HCT116 (cell line): ENCODE results near the gene MCC. TPM values are rescaled to one million over a fixed set of nuclear protein-coding genes. Genes with fewer than 3 reads are reported as not detected.
"Not testable (repeated sequence)": the region's sequence is repeated elsewhere in the genome, so short reads cannot be mapped to it uniquely, and the experiment has no call there.

Experiments used
- ATAC-seq: fragments of 200-7000 bp; cut with Tn5 transposase; 2 replicates; pipeline ENCODE4 v1.9.1; 2020; ENCODE audit warnings: mild to moderate bottlenecking, moderate library complexity
- BruUV-seq: library from RNA; stranded (reverse); fragments of 400-500 nt; replicated peaks from 2 replicates; lab custom pipeline; 2021; lab: Mats Ljungman, UMichigan
- CTCF ChIA-PET: fragments of 300-600 bp; sonication (Branson Sonifier 250); formaldehyde crosslinking; loops from one replicate; lab custom pipeline; 2021; ENCODE audit warnings: antibody characterized with exemption; lab: Charles Lee
- POLR2A ChIA-PET: fragments of 300-600, 350-600 bp; sonication (Branson Sonifier 250); formaldehyde crosslinking; loops from one replicate; lab custom pipeline; 2021; ENCODE audit warnings: antibody characterized with exemption; lab: Charles Lee
- RAD21 ChIA-PET, 2 experiments: fragments of 300-600 bp; sonication (Branson Sonifier 250); formaldehyde crosslinking; loops; one replicate each; lab custom pipeline; 2023; ENCODE audit warnings: low total read pairs in 2 of 2; ENCODE audit not compliant: uncharacterized antibody in 2 of 2, unreplicated experiment in 2 of 2, low non-redundant PET in 1 of 2; lab: Charles Lee
- DNase-seq: peaks from one replicate; pipeline ENCODE4 v3.0.0-alpha.2; 2010; ENCODE audit warnings: low read depth, low spot score
- H2AFZ ChIP-seq: fragments of 200-600 bp; shearing (Covaris generic), sonication (generic); 2 replicates; pipeline ENCODE4 v1.6.1; 2017; ENCODE audit warnings: low read depth, mixed run types, mixed read lengths, antibody characterized with exemption, low read length; ENCODE audit not compliant: poor library complexity, severe bottlenecking
- H3K27ac ChIP-seq: 2 replicates; pipeline ENCODE4 v1.5.1; 2012; ENCODE audit warnings: low read depth, low read length
- H3K27me3 ChIP-seq: fragments of 200-600 bp; sonication (generic); 2 replicates; pipeline ENCODE4 v1.6.1; 2016; ENCODE audit warnings: mixed run types, low read length, mixed read lengths; ENCODE audit not compliant: insufficient read depth
- H3K36me3 ChIP-seq, 2 experiments: fragments of 200-500 bp in 1 of 2; fragments of 200-600 bp in 1 of 2; sonication (Bioruptor generic) in 1 of 2; sonication (generic) in 1 of 2; 2 replicates each; pipeline versions ENCODE4 v1.5.1 to v1.6.1; 2014 to 2016; ENCODE audit warnings: low read length in 2 of 2, inconsistent platforms in 1 of 2, mixed read lengths in 1 of 2, mixed run types in 1 of 2; ENCODE audit not compliant: insufficient read depth in 2 of 2, control insufficient read depth in 1 of 2
- H3K4me1 ChIP-seq, 2 experiments: fragments of 200-600 bp in 1 of 2; sonication (generic) in 1 of 2; 2 replicates each; pipeline versions ENCODE4 v1.5.1 to v1.6.1; 2012 to 2017; ENCODE audit warnings: low read length in 2 of 2, inconsistent platforms in 1 of 2, mild to moderate bottlenecking in 1 of 2, mixed read lengths in 1 of 2, mixed run types in 1 of 2, moderate library complexity in 1 of 2; ENCODE audit not compliant: insufficient read depth in 2 of 2, control insufficient read depth in 1 of 2
- H3K4me2 ChIP-seq: fragments of 200-600 bp; sonication (generic); 2 replicates; pipeline ENCODE4 v1.6.1; 2017; ENCODE audit warnings: mixed run types, low read length, mixed read lengths
- H3K4me3 ChIP-seq, 2 experiments: fragments of 200-600 bp in 1 of 2; sonication (generic) in 1 of 2; replicated peaks in 1 of 2; 2 replicates each; pipeline ENCODE4 v1.5.1; 2011 to 2016; ENCODE audit warnings: low read length in 2 of 2, control low read depth in 1 of 2, low read depth in 1 of 2, mild to moderate bottlenecking in 1 of 2, mixed read lengths in 1 of 2, mixed run types in 1 of 2
- H3K79me2 ChIP-seq: fragments of 200-600 bp; sonication (generic); 2 replicates; pipeline ENCODE4 v1.6.1; 2017; ENCODE audit warnings: mild to moderate bottlenecking, mixed run types, low read length, moderate library complexity, mixed read lengths; ENCODE audit not compliant: insufficient read depth
- H3K9ac ChIP-seq: fragments of 200-600 bp; sonication (generic); 2 replicates; pipeline ENCODE4 v1.6.1; 2016; ENCODE audit warnings: low read length, mixed read lengths
- H3K9me2 ChIP-seq: fragments of 200-600 bp; sonication (generic), shearing (Covaris generic); 2 replicates; pipeline ENCODE4 v1.6.1; 2017; ENCODE audit warnings: mixed run types, mild to moderate bottlenecking, moderate library complexity; ENCODE audit not compliant: insufficient read depth
- H3K9me3 ChIP-seq, 2 experiments: fragments of 200-500 bp in 1 of 2; fragments of 200-600 bp in 1 of 2; sonication (Bioruptor generic) in 1 of 2; sonication (generic) in 1 of 2; 2 replicates each; pipeline ENCODE4 v1.6.1; 2014 to 2017; ENCODE audit warnings: low read length in 2 of 2, mixed read lengths in 2 of 2, inconsistent platforms in 1 of 2, low read depth in 1 of 2, mild to moderate bottlenecking in 1 of 2, mixed run types in 1 of 2, moderate library complexity in 1 of 2; ENCODE audit not compliant: control insufficient read depth in 1 of 2, insufficient read depth in 1 of 2
- H4K20me1 ChIP-seq: fragments of 200-600 bp; sonication (generic), shearing (Covaris generic); 2 replicates; pipeline ENCODE4 v1.6.1; 2017; ENCODE audit warnings: mixed run types, mild to moderate bottlenecking, moderate library complexity; ENCODE audit not compliant: insufficient read depth
- CTCF ChIP-seq, 3 experiments: fragments of 200-600 bp in 1 of 3; sonication (generic) in 1 of 3; IDR thresholded peaks in 2 of 3; conservative IDR thresholded peaks in 1 of 3; 2 replicates each; pipeline ENCODE4 v1.5.1; 2012 to 2017; ENCODE audit warnings: low read depth in 2 of 3, low read length in 2 of 3, antibody characterized with exemption in 1 of 3, borderline replicate concordance in 1 of 3, control low read depth in 1 of 3, mild to moderate bottlenecking in 1 of 3, mixed read lengths in 1 of 3, mixed run types in 1 of 3, moderate library complexity in 1 of 3; ENCODE audit not compliant: insufficient read depth in 1 of 3
- EGR1 ChIP-seq: IDR thresholded peaks from 2 replicates; pipeline ENCODE4 v1.6.1; 2012; ENCODE audit warnings: low read depth
- FOSL1 ChIP-seq: IDR thresholded peaks from 2 replicates; pipeline ENCODE4 v1.6.1; 2012; ENCODE audit warnings: low read depth
- JUND ChIP-seq: IDR thresholded peaks from 2 replicates; pipeline ENCODE4 v1.6.1; 2012
- POLR2AphosphoS5 ChIP-seq: IDR thresholded peaks from 2 replicates; pipeline ENCODE4 v1.6.1; 2011; ENCODE audit warnings: mild to moderate bottlenecking, low read depth, low read length, moderate library complexity
- RAD21 ChIP-seq: IDR thresholded peaks from 2 replicates; pipeline ENCODE4 v1.6.1; 2012; ENCODE audit warnings: low read depth, mild to moderate bottlenecking
- SP1 ChIP-seq: IDR thresholded peaks from 2 replicates; pipeline ENCODE4 v1.6.1; 2012; ENCODE audit warnings: low read depth
- YY1 ChIP-seq: IDR thresholded peaks from 2 replicates; pipeline ENCODE4 v1.6.1; 2011; ENCODE audit warnings: low read length, low read depth, moderate library complexity, mild to moderate bottlenecking; ENCODE audit not compliant: insufficient replicate concordance; ENCODE audit errors: extremely low read depth
- ZBTB33 ChIP-seq: IDR thresholded peaks from 2 replicates; pipeline ENCODE4 v1.6.1; 2011; ENCODE audit warnings: mild to moderate bottlenecking, low read length, moderate library complexity; ENCODE audit not compliant: insufficient replicate concordance; ENCODE audit errors: extremely low read depth
- ZNF274 ChIP-seq: fragments of 200-500 bp; sonication (Bioruptor generic); IDR thresholded peaks from 2 replicates; pipeline ENCODE4 v1.6.1; 2014; ENCODE audit warnings: mild to moderate bottlenecking, low read depth, low read length, inconsistent platforms
- intact Hi-C: fragments of 100-400 bp; cut with micrococcal nuclease; formaldehyde crosslinking; loops from 2 replicates; pipeline ENCODE4 v1.10.0; 2022
- total RNA-seq: library from RNA; stranded (reverse); gene quantifications from one replicate; pipeline ENCODE4 v1.2.1, GENCODE V29; 2021; ENCODE audit not compliant: unreplicated experiment

The MCC gene
- total RNA-seq, 1 experiment from 2014 or later, result 20.1 TPM

DNA sequence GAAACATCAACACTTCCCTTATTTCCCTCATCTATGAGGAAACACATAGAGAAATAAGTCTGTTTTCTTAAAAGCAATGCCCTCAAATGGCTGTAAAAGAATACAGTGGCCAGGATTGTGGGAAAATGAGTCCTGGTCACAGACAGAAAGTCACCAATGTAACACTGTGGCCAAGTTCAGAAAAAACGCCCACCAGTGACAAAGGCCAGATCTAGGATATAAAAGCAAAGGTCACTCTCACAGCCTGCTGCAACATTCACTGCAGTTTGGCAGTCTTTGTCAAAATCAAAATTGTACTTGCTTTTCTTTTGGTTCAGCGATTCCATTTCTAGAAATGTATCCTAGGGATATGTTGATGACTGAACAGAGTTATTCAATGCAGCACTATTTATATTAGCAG is 84.0 kb downstream of the MCC start:
- Histone ChIP-seq H3K79me2 (no peaks in the 10 kb centered on the region), H3K27me3 (no peaks in the 10 kb centered on the region), H3K36me3 (no peaks in the 10 kb centered on the region), H4K20me1 (no peaks in the 10 kb centered on the region), H3K9me3 (no peaks in the 10 kb centered on the region), H3K9ac (no peak overlapping the region), H3K4me1 (no peaks in the 10 kb centered on the region), H3K9me2 (no peaks in the 10 kb centered on the region), H3K27ac (no peak overlapping the region), H3K4me3 (no peak overlapping the region), H3K4me2 (no peak overlapping the region), H2AFZ (no peak overlapping the region)
- ChIA-PET POLR2A (no interaction called here), CTCF (no interaction called here), RAD21 (no interaction called here)
- DNase-seq, result no peak
- BruUV-seq, result no TSS peak
- no peak for ATAC-seq
- TF ChIP-seq RAD21 (no peak), SP1 (no peak), POLR2AphosphoS5 (no peak)
- intact Hi-C loops, result no loop called here

GRCh38 chr5:113397986-113398385 is 90.3 kb downstream of the MCC start:
- H3K27ac ChIP-seq, H3K4me2 ChIP-seq, H3K79me2 ChIP-seq, H3K4me3 ChIP-seq, H3K9me2 ChIP-seq, RAD21 ChIA-PET, DNase-seq, H3K27me3 ChIP-seq, POLR2A ChIA-PET, ATAC-seq, BruUV-seq, CTCF ChIA-PET, intact Hi-C loops, H4K20me1 ChIP-seq, H3K36me3 ChIP-seq, H3K9ac ChIP-seq, H3K9me3 ChIP-seq, H3K4me1 ChIP-seq, H2AFZ ChIP-seq: not testable (repeated sequence)

DNA sequence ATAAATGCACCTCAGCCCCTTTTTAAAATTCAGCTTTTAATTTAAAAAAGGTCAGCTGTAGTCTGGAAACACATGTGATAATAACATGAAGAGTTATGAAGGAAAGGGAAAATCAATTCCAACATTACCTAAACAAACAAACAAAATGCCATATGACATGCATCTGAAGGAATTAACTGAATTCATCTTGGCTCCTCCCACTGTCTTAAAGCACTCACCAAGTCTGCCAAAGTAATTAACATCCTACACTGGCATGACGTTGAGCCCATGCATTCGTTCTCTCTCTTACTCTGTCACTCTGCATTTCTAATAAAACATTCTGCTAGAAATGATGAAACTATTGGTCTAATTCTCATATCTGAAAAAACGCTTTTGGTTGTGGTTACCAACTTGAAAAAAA is 91.2 kb downstream of the MCC start:
- RAD21 ChIA-PET, result no interaction called here
- Histone ChIP-seq H3K27me3 (no peaks in the 10 kb centered on the region), H3K79me2 (no peaks in the 10 kb centered on the region), H3K4me1 (no peaks in the 10 kb centered on the region), H3K36me3 (no peaks in the 10 kb centered on the region), H4K20me1 (no peaks in the 10 kb centered on the region), H3K9ac (no peak overlapping the region), H3K27ac (no peak overlapping the region), H3K9me2 (no peaks in the 10 kb centered on the region), H3K9me3 (no peaks in the 10 kb centered on the region), H2AFZ (no peak overlapping the region), H3K4me3 (no peak overlapping the region), H3K4me2 (no peak overlapping the region)
- CTCF ChIA-PET, result no interaction called here
- intact Hi-C loops, result no loop called here
- BruUV-seq, result no TSS peak
- POLR2A ChIA-PET, result no interaction called here
- no peak for DNase-seq
- ATAC-seq, result no peak
- TF ChIP-seq JUND (no peak), FOSL1 (no peak), ZNF274 (no peak), ZBTB33 (no peak), CTCF (IDR thresholded peaks at IDR 0.05 in 2 of 3, conservative IDR thresholded peaks at IDR 0.05 in 1 of 3; ENCODE audit: borderline replicate concordance in 1 of 3, insufficient read depth in 1 of 3, low read depth in 2 of 3, low read length in 2 of 3) (no peak), EGR1 (no peak), YY1 (no peak)
